CD4-positive, alpha-beta T cell treated with Interleukin-6 at 100 ng/mL for 8 hours (primary cell): ENCODE measurements around the gene MAP3K15.
"Not testable (repeated sequence)": the region's sequence is repeated elsewhere in the genome, so short reads cannot be mapped to it uniquely, and the experiment has no call there.

Source experiments
- DNase-seq: peaks from one replicate; pipeline ENCODE4 v3.0.0-alpha.2; 2020; ENCODE audit warnings: mixed read lengths, low spot score

The MAP3K15 gene

GRCh38 chrX:19539665-19540064, 24.4 kb upstream of the MAP3K15 start:
- DNase-seq, result no peak

GRCh38 chrX:19535476-19535875, 20.2 kb upstream of the MAP3K15 start:
- no peak for DNase-seq

- no peak for DNase-seq
Observed at GRCh38 chrX:19532709-19533108, 17.4 kb upstream of the MAP3K15 start.

GRCh38 chrX:19517965-19518364, 2.7 kb upstream of the MAP3K15 start:
- DNase-seq, result no peak

- DNase-seq, result no peak
Observed at GRCh38 chrX:19515615-19516105, 352 bp upstream of the MAP3K15 start.

- no peak for DNase-seq
Observed at GRCh38 chrX:19513383-19513782, 1.9 kb downstream of the MAP3K15 start.

GRCh38 chrX:19512961-19513360, 2.3 kb downstream of the MAP3K15 start:
- no peak for DNase-seq

- DNase-seq, result no peak
Observed at GRCh38 chrX:19512359-19512758, 2.9 kb downstream of the MAP3K15 start.

GRCh38 chrX:19511796-19512195, 3.5 kb downstream of the MAP3K15 start:
- DNase-seq, result not testable (repeated sequence)

GRCh38 chrX:19496711-19497110, 18.6 kb downstream of the MAP3K15 start:
- no peak for DNase-seq

- no peak for DNase-seq
Observed at GRCh38 chrX:19487520-19488200, 27.6 kb downstream of the MAP3K15 start.

GRCh38 chrX:19479458-19479857, 35.9 kb downstream of the MAP3K15 start:
- DNase-seq, result no peak

GRCh38 chrX:19468383-19468782, 46.9 kb downstream of the MAP3K15 start:
- not testable (repeated sequence) for DNase-seq

GRCh38 chrX:19462879-19463278, 52.4 kb downstream of the MAP3K15 start:
- no peak for DNase-seq

GRCh38 chrX:19462231-19462630, 53.1 kb downstream of the MAP3K15 start:
- DNase-seq, result no peak

GRCh38 chrX:19457662-19458061, 57.6 kb downstream of the MAP3K15 start:
- DNase-seq, result no peak

GRCh38 chrX:19448077-19448476, 67.2 kb downstream of the MAP3K15 start:
- DNase-seq, result no peak

GRCh38 chrX:19446397-19446796, 68.9 kb downstream of the MAP3K15 start:
- DNase-seq, result no peak

GRCh38 chrX:19445772-19446171, 69.5 kb downstream of the MAP3K15 start:
- not testable (repeated sequence) for DNase-seq

- no peak for DNase-seq
Observed at GRCh38 chrX:19443869-19444526, 71.3 kb downstream of the MAP3K15 start.

GRCh38 chrX:19440713-19441112, 74.6 kb downstream of the MAP3K15 start:
- DNase-seq, result no peak

- DNase-seq, result not testable (repeated sequence)
Observed at GRCh38 chrX:19422661-19423060, 92.6 kb downstream of the MAP3K15 start.

GRCh38 chrX:19410259-19410658, 105.0 kb downstream of the MAP3K15 start:
- DNase-seq, result no peak

GRCh38 chrX:19403696-19404095, 111.6 kb downstream of the MAP3K15 start:
- no peak for DNase-seq
